ENCODE measurements around the gene CENPO. TPM values are rescaled to one million over a fixed set of nuclear protein-coding genes. Genes with fewer than 3 reads are reported as not detected.

CENPO gene
- total RNA-seq, 1 donor from 2014 or later = not detected

DNA sequence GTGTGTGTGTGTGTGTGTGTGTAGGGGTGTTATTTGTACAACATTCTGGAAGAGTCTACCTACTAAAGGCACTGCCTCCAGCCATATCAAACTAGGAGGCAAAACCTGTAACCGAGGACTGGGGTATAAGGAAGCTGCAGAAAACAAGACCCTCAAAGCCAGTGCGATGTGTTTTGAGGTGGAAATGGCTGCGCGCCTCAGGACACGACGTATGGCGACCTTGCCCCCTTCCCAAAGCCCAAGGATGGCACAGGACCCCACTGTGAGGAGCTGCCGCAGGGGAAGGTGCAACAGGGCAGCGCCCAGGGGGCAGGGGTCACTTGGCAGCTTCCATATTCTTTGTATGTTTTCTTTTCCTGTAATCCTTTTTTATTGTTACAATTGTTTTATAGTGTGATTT is 59.8 kb downstream of the CENPO start:
- DNase-seq (ENCODE audit: low spot score in 2 of 2) = no peak
- no peaks in the 10 kb centered on the region for H3K9me3 ChIP-seq
- no peaks in the 10 kb centered on the region for H3K36me3 ChIP-seq
- H3K27me3 ChIP-seq = no peaks in the 10 kb centered on the region
- no peak overlapping the region for H3K4me3 ChIP-seq
- intact Hi-C loops (cut with DNase I) = no loop called here
- H3K27ac ChIP-seq = no peak overlapping the region
- TF ChIP-seq CTCF (IDR thresholded peaks at IDR 0.05) = no peak
- H3K4me1 ChIP-seq = peaks cover 6 to 28% of the 10 kb centered on the region in 2 donors

GRCh38 chr2:24853996-24854395 is 60.8 kb downstream of the CENPO start:
- no peaks in the 10 kb centered on the region for H3K9me3 ChIP-seq
- peaks cover 6 to 28% of the 10 kb centered on the region in 2 donors for H3K4me1 ChIP-seq
- no peak for TF ChIP-seq CTCF (IDR thresholded peaks at IDR 0.05)
- no peaks in the 10 kb centered on the region for H3K27me3 ChIP-seq
- H3K27ac ChIP-seq = peak overlapping the region; percentile 75 to 80
- H3K36me3 ChIP-seq = no peaks in the 10 kb centered on the region
- intact Hi-C loops (cut with DNase I) = no loop called here
- no peak overlapping the region for H3K4me3 ChIP-seq
- no peak for DNase-seq (ENCODE audit: low spot score in 2 of 2)

DNA sequence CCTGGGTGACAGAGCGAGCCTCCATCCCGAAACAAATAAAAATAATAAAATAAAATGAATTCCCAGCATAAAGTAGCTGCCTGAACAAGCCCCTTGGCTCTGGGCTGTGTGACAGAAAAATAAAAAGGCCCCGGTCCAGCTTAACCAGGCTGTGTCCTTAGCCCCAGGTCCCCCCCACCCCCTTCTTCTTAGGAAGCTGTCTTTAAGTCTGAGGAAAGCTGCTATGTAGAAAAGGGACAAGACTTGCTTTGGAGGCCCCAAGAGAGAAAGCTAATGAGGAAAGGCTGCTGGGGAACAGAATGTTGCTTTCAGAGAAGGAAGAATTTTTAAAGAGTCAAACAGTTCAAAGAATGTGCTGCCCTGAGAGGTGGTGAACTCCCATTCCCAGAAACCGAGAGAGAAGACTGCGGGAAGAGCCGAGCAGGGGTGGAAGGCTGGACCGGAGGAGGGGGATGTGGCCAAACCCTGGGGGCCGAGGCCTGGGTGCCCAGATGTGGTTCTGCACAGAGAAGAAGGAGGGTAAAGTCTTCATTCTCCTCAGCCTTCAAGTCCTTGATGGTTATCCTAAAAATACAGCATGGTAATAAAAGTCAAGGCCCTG is 61.9 kb downstream of the CENPO start:
- no peaks in the 10 kb centered on the region for H3K36me3 ChIP-seq
- H3K4me3 ChIP-seq = no peak overlapping the region
- intact Hi-C loops (cut with DNase I) = no loop called here
- no peaks in the 10 kb centered on the region for H3K9me3 ChIP-seq
- TF ChIP-seq CTCF (IDR thresholded peaks at IDR 0.05) = no peak
- no peaks in the 10 kb centered on the region for H3K27me3 ChIP-seq
- H3K27ac ChIP-seq = peak overlapping the region; percentile 75 to 80
- H3K4me1 ChIP-seq = peaks cover 6 to 28% of the 10 kb centered on the region in 2 donors
- DNase-seq (ENCODE audit: low spot score in 2 of 2) = no peak

DNA sequence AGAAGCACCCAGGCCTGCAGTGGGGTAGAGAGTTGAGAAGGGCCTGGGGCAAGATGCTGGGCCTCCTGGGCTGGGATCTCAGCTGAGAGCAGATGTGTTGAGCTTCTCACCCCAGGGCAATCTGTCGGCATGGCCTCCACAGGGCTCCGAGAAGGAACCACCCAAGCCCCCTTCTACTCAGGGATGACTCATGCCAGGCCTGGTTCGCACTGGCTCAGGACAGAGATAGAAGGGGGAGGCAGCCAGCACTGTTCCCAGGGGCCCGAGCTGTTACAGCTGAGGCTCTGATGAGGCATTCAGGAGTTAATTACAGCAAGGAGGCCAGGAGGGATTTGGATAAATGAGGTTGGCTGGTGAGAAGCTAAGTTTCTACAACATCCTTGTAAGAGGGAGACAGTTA is 62.5 kb downstream of the CENPO start:
- Histone ChIP-seq H3K4me1 (peaks cover 6 to 28% of the 10 kb centered on the region in 2 donors), H3K36me3 (no peaks in the 10 kb centered on the region), H3K9me3 (no peaks in the 10 kb centered on the region), H3K27ac (peak overlapping the region; percentile 75 to 80), H3K4me3 (no peak overlapping the region), H3K27me3 (no peaks in the 10 kb centered on the region)
- no peak for TF ChIP-seq CTCF (IDR thresholded peaks at IDR 0.05)
- intact Hi-C loops (cut with DNase I) = no loop called here
- DNase-seq (ENCODE audit: low spot score in 2 of 2) = peak in 1 of 2 donors; percentile 79

- Histone ChIP-seq H3K4me3 (no peak overlapping the region), H3K9me3 (no peaks in the 10 kb centered on the region), H3K27ac (peak overlapping the region; percentile 75 to 80), H3K4me1 (peaks cover 6 to 28% of the 10 kb centered on the region in 2 donors), H3K36me3 (no peaks in the 10 kb centered on the region), H3K27me3 (no peaks in the 10 kb centered on the region)
- no peak for TF ChIP-seq CTCF (IDR thresholded peaks at IDR 0.05)
- intact Hi-C loops (cut with DNase I) = no loop called here
- no peak for DNase-seq (ENCODE audit: low spot score in 2 of 2)
These were observed 63.6 kb downstream of the CENPO start for GRCh38 chr2:24856791-24857211.

DNA sequence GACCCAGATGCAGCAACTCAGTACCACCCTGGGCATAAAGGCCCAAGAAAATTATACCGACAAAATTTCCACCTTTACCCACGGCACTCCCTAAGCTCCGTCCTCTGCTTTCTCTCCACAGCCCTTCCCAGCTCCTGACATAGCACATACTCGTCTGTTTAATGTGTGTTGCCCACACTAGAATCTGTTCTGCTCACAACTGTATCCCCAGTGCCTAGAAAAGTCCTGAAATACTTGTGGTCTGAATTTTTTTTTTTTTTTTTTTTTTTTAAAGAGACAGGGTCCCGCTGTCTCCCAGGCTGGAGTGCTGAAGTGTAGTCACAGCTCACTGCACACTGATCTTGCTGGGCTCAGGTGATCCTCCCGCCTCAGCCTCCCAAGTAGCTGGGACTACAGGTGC is 64.5 kb downstream of the CENPO start:
- intact Hi-C loops (cut with DNase I) = no loop called here
- DNase-seq (ENCODE audit: low spot score in 2 of 2) = no peak

More for the DNA sequence above, 64.5 kb downstream of the CENPO start:
- H3K36me3 ChIP-seq = no peaks in the 10 kb centered on the region
- no peaks in the 10 kb centered on the region for H3K9me3 ChIP-seq
- peaks cover 6 to 28% of the 10 kb centered on the region in 2 donors for H3K4me1 ChIP-seq
- TF ChIP-seq CTCF (IDR thresholded peaks at IDR 0.05) = no peak
- peak overlapping the region in 1 of 2 donors; percentile 80 for H3K27ac ChIP-seq
- no peak overlapping the region for H3K4me3 ChIP-seq
- no peaks in the 10 kb centered on the region for H3K27me3 ChIP-seq
